Stimulated activated CD8-positive, alpha-beta memory T cell treated with anti-CD3 and anti-CD28 coated beads, Interleukin-12 subunit alpha, Interleukin-12 subunit beta, amount 100 ng/mL, for 24 hours (primary cell): Measurements from ENCODE around the gene GPI.

Experiments
- DNase-seq: peaks from one replicate; pipeline ENCODE4 v3.0.0-alpha.2; 2020; ENCODE audit errors: extremely low read depth

Gene GPI

GRCh38 chr19:34341935-34342680 is 22.9 kb upstream of the GPI start:
- DNase-seq, result no peak

GRCh38 chr19:34343751-34344150 is 21.2 kb upstream of the GPI start:
- no peak for DNase-seq

GRCh38 chr19:34345947-34346351 is 19.0 kb upstream of the GPI start:
- no peak for DNase-seq

- no peak for DNase-seq
Measured at GRCh38 chr19:34347561-34348165, 17.3 kb upstream of the GPI start.

- no peak for DNase-seq
Measured at GRCh38 chr19:34348899-34349487, 16.0 kb upstream of the GPI start.

- no peak for DNase-seq
Measured at GRCh38 chr19:34350161-34350561, 14.8 kb upstream of the GPI start.

GRCh38 chr19:34351382-34351826 is 13.6 kb upstream of the GPI start:
- no peak for DNase-seq

- no peak for DNase-seq
Measured at GRCh38 chr19:34353546-34353945, 11.4 kb upstream of the GPI start.

- no peak for DNase-seq
Measured at GRCh38 chr19:34355201-34355600, 9.8 kb upstream of the GPI start.

GRCh38 chr19:34356875-34357274 is 8.1 kb upstream of the GPI start:
- no peak for DNase-seq

GRCh38 chr19:34357431-34357830 is 7.6 kb upstream of the GPI start:
- no peak for DNase-seq

GRCh38 chr19:34359140-34359953 is 5.6 kb upstream of the GPI start:
- peak; percentile 93 for DNase-seq

- no peak for DNase-seq
Measured at GRCh38 chr19:34359954-34360315, 5.1 kb upstream of the GPI start.

GRCh38 chr19:34360354-34360909 is 4.6 kb upstream of the GPI start:
- DNase-seq, result no peak

- no peak for DNase-seq
Measured at GRCh38 chr19:34362679-34363069, 2.3 kb upstream of the GPI start.

GRCh38 chr19:34363094-34363493 is 1.9 kb upstream of the GPI start:
- DNase-seq, result no peak

- no peak for DNase-seq
Measured at GRCh38 chr19:34363930-34364329, 1.1 kb upstream of the GPI start.

- DNase-seq, result no peak
Measured at GRCh38 chr19:34364462-34364829, 550 bp upstream of the GPI start.

- DNase-seq, result no peak
Measured at GRCh38 chr19:34365463-34366401, 736 bp downstream of the GPI start.

- no peak for DNase-seq
Measured at GRCh38 chr19:34366738-34367623, 2.0 kb downstream of the GPI start.
